Measurements from ENCODE around the gene CSNK2A3.
"Not testable (repeated sequence)": the region's sequence is repeated elsewhere in the genome, so short reads cannot be mapped to it uniquely, and the experiment has no call there.

CSNK2A3 gene

DNA sequence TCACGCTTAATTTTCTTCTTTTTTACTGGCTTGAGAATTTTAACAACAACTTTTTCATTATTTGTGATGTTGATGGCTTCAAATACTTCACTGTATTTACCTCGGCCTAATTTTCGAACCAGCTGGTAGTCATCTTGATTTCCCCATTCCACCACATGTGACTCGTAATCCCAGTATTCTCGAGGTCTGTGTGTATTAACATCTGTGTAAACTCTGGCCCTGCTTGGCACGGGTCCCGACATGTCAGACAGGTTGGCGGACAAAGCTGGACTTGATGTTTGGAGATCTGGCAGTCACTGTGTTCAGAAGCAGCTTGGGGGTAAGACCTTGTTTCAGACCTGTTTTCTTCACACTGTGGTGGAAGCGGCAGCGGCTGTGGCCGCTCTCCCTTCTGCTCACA, at the start of gene CSNK2A3:
Gene CSNK2A3, minus strand, starts transcription at position 373 of the 400 bp plus-strand sequence. Its CDS starts 131 bp downstream, at position 242.
- not testable (repeated sequence) for DNase-seq

DNA sequence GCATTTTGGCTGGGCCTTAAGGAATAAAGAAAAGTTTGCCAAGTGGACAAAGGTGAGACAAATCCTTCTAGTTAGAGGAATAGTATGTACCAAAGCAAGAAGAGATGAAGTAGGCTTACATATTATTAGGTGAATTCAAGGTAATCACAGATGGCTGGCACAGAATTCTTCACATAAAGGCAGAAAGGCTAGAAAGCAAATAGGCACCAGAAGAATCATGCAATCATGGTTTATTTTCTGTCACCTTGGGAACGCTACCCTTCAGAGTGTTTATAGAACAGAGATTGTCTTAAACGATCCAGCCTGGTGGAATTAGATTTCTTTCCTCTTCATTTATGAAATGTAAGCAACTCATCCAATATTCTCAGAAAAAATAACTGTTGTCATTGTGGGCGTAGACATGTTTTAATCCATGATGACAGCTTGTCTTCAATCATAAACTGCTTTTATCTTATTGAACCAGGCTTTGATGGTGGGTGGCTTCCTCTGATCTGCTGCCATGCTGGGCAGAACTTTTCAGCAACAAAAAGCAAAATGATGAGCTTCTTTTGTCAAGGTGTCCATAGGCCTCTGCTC, 49.0 kb upstream of the CSNK2A3 start:
- no peak for DNase-seq

DNA sequence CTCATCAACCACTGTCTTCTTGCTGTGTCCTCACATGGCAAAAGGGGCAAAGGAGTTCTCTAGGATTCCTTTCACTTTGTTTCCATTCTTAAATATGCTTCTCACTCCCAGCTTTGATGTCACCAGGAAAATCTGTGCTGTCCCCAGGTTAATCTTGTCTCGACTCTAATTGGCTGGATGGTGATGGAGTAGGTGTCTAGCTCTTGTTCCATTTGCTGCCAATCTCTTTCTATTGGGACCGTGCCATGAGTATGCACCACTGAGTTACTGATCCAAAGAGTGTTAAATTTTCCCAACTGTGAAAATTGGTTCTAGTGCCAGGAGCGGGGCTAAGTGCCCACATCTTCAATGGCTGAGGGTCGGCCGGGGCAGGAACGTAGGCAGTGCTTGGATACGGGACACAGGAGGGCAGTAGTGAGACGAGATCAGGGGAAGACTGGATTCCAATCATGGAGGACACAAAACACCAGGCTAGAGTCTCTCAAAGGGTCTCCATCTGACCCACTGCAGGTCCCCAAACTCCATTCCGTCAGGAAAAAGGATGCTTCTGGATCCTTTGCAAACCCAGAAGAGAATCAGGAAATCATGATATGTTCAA, 47.7 kb upstream of the CSNK2A3 start:
- DNase-seq: no peak

DNA sequence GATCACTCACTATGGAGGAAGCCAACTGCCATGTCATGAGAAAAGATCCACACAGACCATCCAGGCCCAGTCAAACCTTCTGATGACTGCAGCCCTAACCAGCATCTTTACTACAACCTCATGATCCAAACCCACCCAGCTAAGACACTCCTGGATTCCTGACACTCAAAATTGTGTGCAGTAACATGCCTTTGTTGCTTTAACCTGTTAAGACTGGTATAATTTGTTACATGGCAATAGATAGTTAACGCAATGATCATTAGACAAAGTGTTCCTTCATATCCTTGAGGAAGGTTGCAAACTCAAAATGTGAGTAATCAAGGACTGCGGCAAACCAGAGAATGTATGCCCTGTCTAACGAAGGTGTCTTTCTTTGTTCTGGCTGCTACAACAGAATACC, 47.1 kb upstream of the CSNK2A3 start:
- DNase-seq: no peak

DNA sequence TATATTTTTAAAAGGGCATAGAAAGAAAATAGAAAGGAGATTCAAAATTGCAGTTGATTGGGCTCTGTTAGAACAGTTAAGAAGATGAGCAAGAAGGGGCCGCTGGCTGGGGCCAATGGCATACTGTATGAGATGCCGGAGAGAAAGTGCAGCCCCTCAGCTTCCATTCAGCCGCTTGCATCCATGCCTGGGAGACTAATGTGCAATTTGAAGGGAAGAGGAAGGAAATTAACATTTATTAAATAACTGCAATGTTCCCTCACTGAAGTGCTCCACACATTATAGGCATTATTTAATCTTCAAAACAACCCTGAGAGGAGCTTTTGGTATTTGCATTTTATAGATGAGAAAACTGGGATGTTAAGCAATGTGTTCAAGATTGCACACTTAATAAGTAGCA, 44.7 kb upstream of the CSNK2A3 start:
- no peak for DNase-seq

GRCh38 chr11:11397036-11397415, 44.0 kb upstream of the CSNK2A3 start:
- no peak for DNase-seq

DNA sequence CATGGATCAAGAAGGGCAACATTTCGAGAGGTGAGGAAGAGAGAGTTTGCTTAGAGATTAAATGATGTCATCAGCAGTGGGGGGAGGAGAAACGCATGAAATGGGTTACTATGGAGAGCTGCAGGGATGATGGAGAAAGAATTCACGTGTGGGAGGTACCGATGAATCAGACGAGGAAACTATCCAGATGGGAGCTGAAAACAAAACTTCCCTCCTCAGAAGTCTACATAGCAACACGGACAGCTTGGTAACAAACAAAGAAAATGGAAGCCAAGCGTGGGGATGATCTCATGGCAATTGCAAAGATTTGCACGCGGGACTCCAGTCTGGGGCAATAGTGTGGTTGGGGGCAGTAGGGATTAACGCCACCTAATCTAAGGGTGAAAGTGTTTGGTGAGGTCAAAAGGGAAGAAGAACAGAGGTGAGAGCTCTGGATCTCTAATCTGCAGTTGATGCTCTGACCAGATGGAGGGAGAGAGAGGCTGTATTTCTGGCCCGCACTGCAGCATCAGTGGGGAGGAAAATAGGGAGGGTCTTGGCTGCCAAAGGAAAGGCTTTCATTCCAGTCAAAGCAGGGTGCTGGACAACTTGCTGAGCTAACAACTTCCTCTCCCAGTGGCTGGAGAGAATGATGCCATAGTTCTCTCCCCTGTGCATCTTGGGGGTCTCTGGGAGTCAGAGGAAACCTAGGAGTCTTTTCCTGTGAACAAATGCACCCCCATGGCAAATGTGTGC, 43.4 kb upstream of the CSNK2A3 start:
- DNase-seq: no peak

DNA sequence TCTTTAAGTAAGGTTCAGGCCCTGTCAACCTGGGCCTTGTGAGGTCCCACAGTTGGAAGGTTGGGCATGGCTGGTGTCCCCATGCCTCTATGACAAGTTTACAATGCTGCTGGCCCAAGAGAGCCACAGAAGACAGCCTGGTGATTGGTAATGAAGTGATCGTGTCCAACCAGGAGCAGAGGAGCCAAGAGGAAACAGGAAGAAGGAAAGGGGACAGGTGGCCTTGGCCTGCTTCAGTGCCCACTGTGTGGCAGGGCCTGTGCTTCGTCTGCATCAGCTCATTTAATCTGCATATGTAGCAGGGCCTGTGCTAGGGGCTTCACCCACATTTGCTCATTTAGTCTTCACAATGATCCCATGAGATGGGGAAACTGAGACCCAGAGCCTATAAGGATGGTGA, 42.1 kb upstream of the CSNK2A3 start:
- no peak for DNase-seq

- no peak for DNase-seq
These were observed 41.2 kb upstream of the CSNK2A3 start for GRCh38 chr11:11394241-11394640.

- no peak for DNase-seq
These were observed 38.9 kb upstream of the CSNK2A3 start for GRCh38 chr11:11391796-11392463.

DNA sequence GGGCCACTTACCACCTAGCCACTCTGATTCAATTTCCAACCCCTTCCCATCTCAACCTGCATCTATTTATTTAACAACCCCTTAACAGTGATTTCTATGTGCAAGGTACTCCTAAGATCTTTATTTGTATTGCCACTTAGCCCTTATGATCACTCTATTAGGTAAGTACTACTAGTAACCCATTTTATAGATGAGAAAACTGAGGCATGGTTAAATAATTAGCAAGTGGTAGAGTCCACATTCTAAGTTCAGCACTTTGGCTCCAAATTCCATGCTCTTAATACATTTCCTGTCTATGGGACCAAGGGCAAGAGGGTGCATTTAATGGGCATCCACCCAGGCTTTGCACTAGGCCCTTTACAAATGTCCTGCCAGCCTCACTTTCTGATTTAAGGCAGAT, 38.1 kb upstream of the CSNK2A3 start:
- no peak for DNase-seq

GRCh38 chr11:11390068-11390771, 37.2 kb upstream of the CSNK2A3 start:
- DNase-seq: no peak

- no peak for DNase-seq
These were observed 36.2 kb upstream of the CSNK2A3 start for GRCh38 chr11:11389238-11389637.

DNA sequence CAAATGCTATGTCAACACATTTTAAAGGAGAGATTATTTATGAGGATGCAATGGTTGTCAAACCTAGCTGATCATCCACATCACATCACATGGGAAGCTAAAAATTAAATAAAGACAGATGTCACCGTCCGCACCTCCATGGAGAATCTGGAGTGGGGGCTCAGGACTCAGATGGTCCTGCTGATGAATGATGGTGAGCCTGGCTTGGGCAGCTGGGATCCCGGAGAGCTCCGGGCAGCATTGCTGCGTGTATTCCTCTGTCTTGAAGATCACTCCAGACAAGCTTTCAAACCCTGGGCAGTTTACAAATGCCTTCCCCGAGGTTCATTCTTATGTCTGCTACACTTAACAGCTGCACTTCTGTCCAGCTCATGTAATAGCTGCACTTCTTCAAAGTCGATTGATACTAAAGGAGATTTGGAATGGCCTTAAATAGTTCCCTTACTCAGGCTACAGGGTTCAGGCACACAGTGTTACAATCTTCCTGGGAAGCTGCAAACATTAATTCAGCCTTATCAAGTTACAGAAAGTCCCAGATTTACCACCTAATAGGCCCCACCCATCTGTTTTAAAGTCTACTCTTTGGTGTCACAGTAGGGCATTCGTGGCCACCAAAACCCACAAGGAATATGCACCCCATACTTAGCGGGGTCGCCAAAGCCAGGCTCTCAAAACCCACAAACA, 34.7 kb upstream of the CSNK2A3 start:
- DNase-seq: no peak

DNA sequence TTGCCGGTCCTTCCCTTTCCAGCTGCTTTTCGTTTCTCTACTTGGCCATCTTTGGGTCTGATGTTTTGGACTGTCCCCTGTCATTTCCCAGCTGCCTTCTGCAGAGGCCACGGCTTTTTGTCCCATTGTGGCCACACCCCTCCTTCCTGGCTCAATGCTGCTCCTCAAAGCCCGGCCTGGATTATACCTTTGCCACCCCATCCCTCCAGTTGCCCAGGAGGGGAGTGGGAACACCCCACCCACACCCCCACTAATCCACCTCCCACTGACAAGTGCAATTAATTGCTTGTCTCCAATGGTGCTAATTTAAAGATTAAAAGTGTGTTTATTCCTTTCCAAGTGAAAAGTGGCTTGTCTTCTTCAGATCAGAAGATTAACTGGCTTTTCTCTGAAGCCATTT, 34.2 kb upstream of the CSNK2A3 start:
- DNase-seq: no peak

GRCh38 chr11:11384829-11385228, 31.8 kb upstream of the CSNK2A3 start:
- no peak for DNase-seq

- DNase-seq: no peak
These were observed 30.9 kb upstream of the CSNK2A3 start for GRCh38 chr11:11383995-11384394.

DNA sequence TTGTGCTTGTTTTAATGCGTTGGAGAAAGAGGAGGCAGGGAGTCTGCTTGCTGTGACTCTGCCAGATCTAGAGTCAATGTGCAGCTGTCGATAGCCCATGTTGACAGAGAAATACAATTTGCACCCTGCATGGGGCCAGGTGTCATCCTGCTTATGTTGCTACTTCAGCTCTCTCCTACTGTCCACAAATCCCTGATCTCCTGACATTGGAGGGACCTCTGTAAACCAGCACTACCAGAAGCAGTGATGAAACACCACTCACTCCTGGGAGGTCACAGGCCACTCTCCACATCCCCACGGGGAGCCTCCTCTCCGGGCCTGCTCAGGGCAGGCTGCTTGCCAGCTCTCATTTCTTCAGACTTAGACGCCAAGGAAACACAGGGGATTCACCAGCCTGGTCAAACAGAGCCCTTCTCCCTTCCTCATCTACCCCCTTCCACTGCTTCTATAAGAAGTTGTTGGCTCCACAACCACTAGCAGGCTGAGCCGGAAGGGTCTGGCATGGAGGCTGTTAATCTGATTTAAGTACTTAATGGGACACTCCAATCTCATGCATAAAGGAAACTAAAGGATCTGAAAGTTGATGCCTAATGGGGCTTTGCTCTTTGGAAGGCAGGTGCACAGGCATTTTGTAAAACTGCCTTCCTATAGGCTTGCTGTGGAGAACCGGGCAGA, 29.9 kb upstream of the CSNK2A3 start:
- DNase-seq: no peak

DNA sequence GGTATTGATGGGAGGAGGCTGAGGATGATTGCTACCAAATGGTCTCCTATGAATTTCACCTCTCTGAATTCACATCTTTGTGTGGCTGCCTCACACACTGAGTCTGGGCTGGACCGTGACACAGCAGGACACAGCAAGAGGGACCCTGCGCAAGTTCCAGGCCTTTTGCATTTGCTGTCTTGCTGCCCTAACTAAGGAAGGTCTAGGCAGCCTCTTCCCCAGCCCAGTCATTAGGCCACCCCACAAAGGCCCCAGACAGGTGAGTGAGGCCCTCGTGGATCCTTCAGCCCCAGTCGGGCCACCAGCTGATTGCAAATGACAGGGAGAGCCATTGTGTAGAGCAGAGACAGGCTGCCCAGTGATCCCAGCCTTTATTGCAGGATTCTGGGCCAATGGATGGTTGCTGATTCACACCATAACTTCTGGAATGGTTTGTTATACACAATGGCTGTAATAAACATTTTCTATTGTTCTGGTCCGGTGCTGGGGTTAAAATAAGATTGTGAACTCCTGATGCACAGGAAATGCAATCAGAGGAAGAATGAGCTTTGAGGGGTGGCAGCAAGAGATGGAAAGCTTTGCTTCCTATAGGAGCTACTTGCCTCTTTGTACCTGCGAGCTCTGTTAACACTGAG, 28.5 kb upstream of the CSNK2A3 start:
- no peak for DNase-seq

DNA sequence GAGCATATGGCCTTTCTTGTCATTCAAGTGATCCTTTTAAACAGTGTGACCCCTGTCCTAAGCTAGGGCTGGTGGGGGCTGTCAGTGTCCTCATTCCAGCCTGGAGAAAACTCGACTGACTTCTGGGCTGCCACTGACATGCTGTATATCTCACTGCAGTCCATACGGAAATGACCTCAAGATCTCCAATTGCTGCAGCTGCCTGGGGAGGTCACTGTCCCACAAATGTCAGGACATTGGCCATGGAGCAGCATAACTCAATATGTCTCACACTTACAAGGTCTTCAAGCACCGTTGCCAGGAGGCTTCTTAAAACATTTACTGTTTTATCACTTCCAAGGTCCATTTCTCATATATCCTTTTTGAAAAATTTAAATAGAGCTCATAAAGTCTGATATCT, 27.8 kb upstream of the CSNK2A3 start:
- no peak for DNase-seq

DNA sequence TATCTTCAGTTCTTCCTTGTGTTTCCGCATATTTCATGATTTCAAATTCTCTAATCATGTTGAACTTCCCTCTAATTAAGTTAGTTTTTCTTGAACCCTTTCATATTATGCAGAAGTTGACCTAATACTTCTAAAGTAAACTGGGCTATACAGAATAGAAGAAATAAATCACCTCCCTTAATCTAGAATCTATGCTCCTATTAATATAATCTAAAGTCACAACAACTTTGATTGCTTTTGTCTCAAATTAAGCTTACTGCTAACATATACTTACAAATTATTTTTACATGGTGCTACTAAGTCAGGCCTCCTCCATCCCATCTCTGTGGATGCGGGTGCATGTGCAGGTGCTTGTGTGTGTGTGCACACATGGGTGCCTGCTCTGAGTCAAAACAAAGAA, 27.3 kb upstream of the CSNK2A3 start:
- DNase-seq: no peak

DNA sequence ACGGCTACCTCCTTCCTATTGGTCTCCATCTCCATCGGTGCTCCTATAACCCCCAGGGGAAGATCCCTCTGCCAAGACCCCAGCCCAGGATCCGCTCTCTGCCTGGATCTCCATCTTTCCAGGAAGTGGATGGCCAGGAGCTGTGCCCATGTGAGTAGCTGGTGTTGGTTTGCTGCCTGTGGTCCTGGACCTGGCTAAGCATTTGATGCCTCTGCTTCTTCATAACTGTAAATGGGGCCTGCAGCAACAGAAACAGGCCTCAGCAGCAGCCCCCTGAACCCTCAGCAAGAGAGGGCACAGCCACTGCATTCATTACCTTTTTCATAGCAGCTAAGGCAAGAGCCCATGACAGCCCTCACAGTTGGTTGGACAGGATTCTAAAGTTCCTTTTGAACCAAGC, 26.6 kb upstream of the CSNK2A3 start:
- DNase-seq: no peak

Data from NCI-H2227 treated with DMSO at 0.1 percent for 48 hours (cell line).